T-helper 17 cell (primary cell): ENCODE data around the gene KLK1. TPM values are rescaled to one million over a fixed set of nuclear protein-coding genes. Genes with fewer than 3 reads are reported as not detected.
"Not testable (repeated sequence)": the region's sequence is repeated elsewhere in the genome, so short reads cannot be mapped to it uniquely, and the experiment has no call there.

Experiments used
- ATAC-seq: fragments of 150-1000 bp; cut with Tn5 transposase; 2 replicates; pipeline ENCODE4 v1.10.0; 2021; ENCODE audit warnings: mild to moderate bottlenecking, moderate library complexity
- DNase-seq, 3 donors: peaks; one replicate each; pipeline versions ENCODE4 v3.0.0 to v3.0.0-alpha.2; 2020 to 2021
- H3K9me3 ChIP-seq: one replicate; pipeline ENCODE4 v1.7.0; 2013; ENCODE audit warnings: low read length, mild to moderate bottlenecking; ENCODE audit not compliant: control insufficient read depth, poor library complexity, severe bottlenecking
- H3K27ac Mint-ChIP-seq: one replicate; pipeline ENCODE4 v1.8.0; 2022; ENCODE audit warnings: mild to moderate bottlenecking, moderate library complexity, mixed read lengths
- H3K27me3 Mint-ChIP-seq: one replicate; pipeline ENCODE4 v1.8.0; 2022; ENCODE audit warnings: mixed read lengths
- H3K36me3 Mint-ChIP-seq: one replicate; pipeline ENCODE4 v1.8.0; 2022; ENCODE audit warnings: low read depth, mixed read lengths
- H3K4me1 Mint-ChIP-seq: one replicate; pipeline ENCODE4 v1.8.0; 2022; ENCODE audit warnings: mild to moderate bottlenecking, mixed read lengths
- H3K4me3 Mint-ChIP-seq: one replicate; pipeline ENCODE4 v1.8.0; 2022; ENCODE audit warnings: mild to moderate bottlenecking, moderate library complexity, mixed read lengths
- total RNA-seq, 4 donors: library from RNA in 2 of 4; stranded (reverse) in 2 of 4; gene quantifications; one replicate each; pipeline ENCODE4 v1.2.3 and lab custom pipeline; 2022 to 2026

KLK1 gene
- total RNA-seq, 2 donors from 2014 or later: not detected

GRCh38 chr19:50817941-50818858 lies 5.4 kb downstream of the KLK1 start:
- no peak overlapping the region for H3K27ac Mint-ChIP-seq
- H3K4me1 Mint-ChIP-seq: peaks cover 25% of the 10 kb centered on the region

GRCh38 chr19:50815439-50815838 lies 8.1 kb downstream of the KLK1 start:
- Mint-ChIP-seq H3K27ac (no peak overlapping the region), H3K27me3 (peaks cover 64% of the 10 kb centered on the region), H3K4me1 (peaks cover 13% of the 10 kb centered on the region), H3K4me3 (no peak overlapping the region), H3K36me3 (peaks cover 12% of the 10 kb centered on the region)
- no peaks in the 10 kb centered on the region for H3K9me3 ChIP-seq
- ATAC-seq: no peak
- no peak for DNase-seq

More at GRCh38 chr19:50817941-50818858, 5.4 kb downstream of the KLK1 start:
- Mint-ChIP-seq H3K36me3 (peaks cover 17% of the 10 kb centered on the region), H3K27me3 (peaks cover 84% of the 10 kb centered on the region), H3K4me3 (peak overlapping the region; percentile 85)
- ATAC-seq: peak; percentile 67
- peak in 2 of 3 donors; percentile 23 to 41 for DNase-seq
- H3K9me3 ChIP-seq: no peaks in the 10 kb centered on the region

DNA sequence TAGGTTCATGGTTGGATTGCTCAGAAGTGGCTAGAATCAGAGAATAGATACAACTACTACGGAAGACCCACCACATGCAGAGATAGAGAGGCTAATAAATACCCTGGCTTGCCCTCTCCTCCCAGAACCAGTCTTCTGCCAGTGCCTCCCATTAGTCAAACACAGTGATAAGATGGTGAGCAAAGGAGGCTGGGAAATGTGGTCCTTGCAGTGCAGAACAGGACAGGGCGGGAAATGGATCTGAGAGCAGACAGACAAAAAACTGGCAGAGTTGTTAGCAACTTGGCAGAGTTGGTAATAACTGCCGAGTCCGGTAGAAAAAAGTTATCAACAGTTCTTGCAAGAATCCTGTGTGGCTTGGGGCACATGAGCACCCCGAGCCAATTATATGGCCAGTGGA lies 8.7 kb downstream of the KLK1 start:
- no peak overlapping the region for H3K4me3 Mint-ChIP-seq
- peaks cover 11% of the 10 kb centered on the region for H3K36me3 Mint-ChIP-seq
- peaks cover 9% of the 10 kb centered on the region for H3K4me1 Mint-ChIP-seq
- H3K27me3 Mint-ChIP-seq: peaks cover 58% of the 10 kb centered on the region
- no peaks in the 10 kb centered on the region for H3K9me3 ChIP-seq
- ATAC-seq (no peak), DNase-seq (no peak)
- H3K27ac Mint-ChIP-seq: no peak overlapping the region

GRCh38 chr19:50812474-50812873 lies 11.1 kb downstream of the KLK1 start:
- peaks cover 34% of the 10 kb centered on the region for H3K27me3 Mint-ChIP-seq
- no peaks in the 10 kb centered on the region for H3K9me3 ChIP-seq
- ATAC-seq: no peak
- H3K36me3 Mint-ChIP-seq: peaks cover 7% of the 10 kb centered on the region
- no peak for DNase-seq
- no peak overlapping the region for H3K27ac Mint-ChIP-seq
- H3K4me1 Mint-ChIP-seq: peaks cover under 1% of the 10 kb centered on the region
- H3K4me3 Mint-ChIP-seq: no peak overlapping the region

- not testable (repeated sequence) for ATAC-seq, H3K36me3 Mint-ChIP-seq, DNase-seq, H3K4me1 Mint-ChIP-seq, H3K27ac Mint-ChIP-seq, H3K9me3 ChIP-seq, H3K4me3 Mint-ChIP-seq
- H3K27me3 Mint-ChIP-seq: peaks cover 30% of the 10 kb centered on the region
Measured at GRCh38 chr19:50811622-50812238, 11.9 kb downstream of the KLK1 start.

- peaks cover 13% of the 10 kb centered on the region for H3K4me1 Mint-ChIP-seq
- H3K27me3 Mint-ChIP-seq: peaks cover 7% of the 10 kb centered on the region
- H3K4me3 Mint-ChIP-seq: no peak overlapping the region
- H3K9me3 ChIP-seq: no peaks in the 10 kb centered on the region
- ATAC-seq: no peak
- no peak for DNase-seq
- H3K27ac Mint-ChIP-seq: no peak overlapping the region
- H3K36me3 Mint-ChIP-seq: peaks cover 6% of the 10 kb centered on the region
Measured at GRCh38 chr19:50808856-50809255, 14.7 kb downstream of the KLK1 start.

- H3K27ac Mint-ChIP-seq: peak overlapping the region; percentile 100
- peak; percentile 90 to 95 (median 93) for DNase-seq
- peak overlapping the region; percentile 100 for H3K4me3 Mint-ChIP-seq
- ATAC-seq: peak; percentile 97
- H3K27me3 Mint-ChIP-seq: no peaks in the 10 kb centered on the region
- no peaks in the 10 kb centered on the region for H3K9me3 ChIP-seq
- H3K36me3 Mint-ChIP-seq: peaks cover 2% of the 10 kb centered on the region
- peaks cover 37% of the 10 kb centered on the region for H3K4me1 Mint-ChIP-seq
Measured at GRCh38 chr19:50804420-50805272, 18.9 kb downstream of the KLK1 start.

GRCh38 chr19:50803633-50804419 lies 19.8 kb downstream of the KLK1 start:
- ATAC-seq (peak; percentile 4), DNase-seq (peak in 2 of 3 donors; percentile 18 to 22)
- Mint-ChIP-seq H3K27ac (peak overlapping the region; percentile 100), H3K4me3 (peak overlapping the region; percentile 100), H3K36me3 (peaks cover 2% of the 10 kb centered on the region), H3K4me1 (peaks cover 37% of the 10 kb centered on the region), H3K27me3 (no peaks in the 10 kb centered on the region)
- no peaks in the 10 kb centered on the region for H3K9me3 ChIP-seq

DNA sequence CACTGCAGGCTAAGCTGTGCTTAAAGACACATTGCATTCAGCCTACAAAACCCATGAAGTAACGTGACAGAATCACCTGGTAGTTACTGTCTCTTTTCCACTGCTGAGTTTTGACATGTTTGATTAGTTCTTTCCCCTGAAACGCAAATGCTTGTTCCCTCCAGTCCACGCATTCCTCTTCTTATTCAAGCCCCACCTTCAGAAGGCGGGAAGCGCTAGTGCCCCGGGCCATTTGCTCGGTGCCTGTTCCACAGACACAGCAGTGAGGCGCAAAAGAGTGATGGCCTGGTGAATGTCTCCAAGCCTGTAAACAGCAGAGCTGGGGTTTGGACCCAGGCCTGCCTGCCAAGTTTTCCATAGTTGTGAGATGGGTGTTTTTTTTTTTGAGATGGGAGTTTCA lies 22.5 kb downstream of the KLK1 start:
- peaks cover 35% of the 10 kb centered on the region for H3K4me1 Mint-ChIP-seq
- peak overlapping the region; percentile 45 for H3K27ac Mint-ChIP-seq
- DNase-seq (no peak), ATAC-seq (no peak)
- H3K36me3 Mint-ChIP-seq: peaks cover 2% of the 10 kb centered on the region
- no peaks in the 10 kb centered on the region for H3K9me3 ChIP-seq
- no peaks in the 10 kb centered on the region for H3K27me3 Mint-ChIP-seq
- no peak overlapping the region for H3K4me3 Mint-ChIP-seq

DNA sequence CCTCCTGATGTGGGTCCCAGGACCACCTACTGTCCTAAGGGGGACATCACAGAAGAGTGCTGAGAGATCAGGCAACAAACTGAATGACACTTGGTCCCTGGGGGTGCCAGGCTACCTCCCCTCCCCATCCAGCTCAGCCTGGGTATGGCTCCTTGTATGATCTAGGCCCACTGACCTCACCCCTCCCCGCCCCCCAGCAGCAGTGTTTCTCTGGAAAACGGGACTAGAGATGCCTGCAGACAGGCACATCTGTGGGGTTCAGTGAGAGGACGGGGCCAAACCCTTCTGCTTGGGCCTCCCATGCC lies 24.1 kb downstream of the KLK1 start:
- H3K36me3 Mint-ChIP-seq: peaks cover 2% of the 10 kb centered on the region
- H3K9me3 ChIP-seq: no peaks in the 10 kb centered on the region
- H3K27ac Mint-ChIP-seq: no peak overlapping the region
- DNase-seq (no peak), ATAC-seq (no peak)
- H3K4me1 Mint-ChIP-seq: peaks cover 27% of the 10 kb centered on the region
- no peaks in the 10 kb centered on the region for H3K27me3 Mint-ChIP-seq
- no peak overlapping the region for H3K4me3 Mint-ChIP-seq

GRCh38 chr19:50798659-50799546 lies 24.7 kb downstream of the KLK1 start:
- H3K27me3 Mint-ChIP-seq: no peaks in the 10 kb centered on the region
- H3K4me1 Mint-ChIP-seq: peaks cover 27% of the 10 kb centered on the region
- no peaks in the 10 kb centered on the region for H3K36me3 Mint-ChIP-seq
- H3K4me3 Mint-ChIP-seq: no peak overlapping the region
- H3K27ac Mint-ChIP-seq: no peak overlapping the region
- DNase-seq (no peak), ATAC-seq (no peak)
- H3K9me3 ChIP-seq: no peaks in the 10 kb centered on the region
